ENCODE results near the gene INS.
A peak's percentile ranks its signal among the peaks of the same experiment; 100 is the strongest.

The INS gene

DNA sequence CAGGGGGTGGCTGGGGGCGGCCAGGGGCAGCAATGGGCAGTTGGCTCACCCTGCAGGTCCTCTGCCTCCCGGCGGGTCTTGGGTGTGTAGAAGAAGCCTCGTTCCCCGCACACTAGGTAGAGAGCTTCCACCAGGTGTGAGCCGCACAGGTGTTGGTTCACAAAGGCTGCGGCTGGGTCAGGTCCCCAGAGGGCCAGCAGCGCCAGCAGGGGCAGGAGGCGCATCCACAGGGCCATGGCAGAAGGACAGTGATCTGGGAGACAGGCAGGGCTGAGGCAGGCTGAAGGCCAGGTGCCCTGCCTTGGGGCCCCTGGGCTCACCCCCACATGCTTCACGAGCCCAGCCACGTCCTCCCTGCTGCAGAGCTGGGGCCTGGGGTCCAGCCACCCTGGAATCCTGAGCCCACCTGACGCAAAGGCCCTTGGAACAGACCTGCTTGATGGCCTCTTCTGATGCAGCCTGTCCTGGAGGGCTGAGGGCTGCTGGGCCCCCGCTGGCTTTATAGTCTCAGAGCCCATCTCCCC, at the start of gene INS:
TSS of gene INS (minus strand) at position 474 of the 524 bp plus-strand sequence. CDS start at position 236, 238 bp downstream.
- no peak for DNase-seq

DNA sequence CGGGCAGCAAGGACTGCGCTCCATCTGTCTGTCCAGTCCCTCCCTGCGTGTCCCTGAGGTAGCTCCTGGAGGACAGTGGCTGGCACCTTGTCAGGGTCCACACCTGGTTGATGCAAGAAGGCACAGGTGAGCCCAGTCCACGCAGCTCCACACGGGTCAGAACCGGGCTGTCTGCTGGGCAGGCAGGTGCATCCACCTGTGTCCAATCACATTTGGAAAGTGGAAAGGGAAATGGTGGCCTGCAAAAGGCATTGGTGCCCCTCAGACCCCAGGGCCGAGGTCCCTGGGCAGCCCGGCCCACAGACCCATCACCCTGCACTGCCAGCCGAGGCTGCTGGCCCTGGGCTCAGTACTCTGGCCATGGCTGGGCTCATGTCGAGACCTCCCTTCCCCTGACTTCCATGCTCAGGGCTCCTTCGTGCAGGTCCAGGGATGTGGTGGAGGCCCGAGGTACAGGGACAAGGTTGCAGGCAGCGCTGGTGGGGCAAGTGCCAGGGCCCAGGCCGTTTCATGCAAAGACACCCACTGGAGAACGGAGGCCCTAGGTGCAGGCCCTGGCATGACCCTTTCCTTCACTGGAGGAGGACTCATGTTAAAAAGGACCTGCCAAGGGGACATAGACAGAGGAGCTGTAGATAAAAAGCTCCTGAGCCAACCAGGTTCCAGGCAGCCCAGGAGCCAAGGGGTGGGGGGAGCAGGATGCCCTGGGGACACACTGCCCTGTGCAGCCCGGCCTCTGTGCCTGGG, 49.5 kb upstream of the INS start:
- DNase-seq: peak; percentile 13

DNA sequence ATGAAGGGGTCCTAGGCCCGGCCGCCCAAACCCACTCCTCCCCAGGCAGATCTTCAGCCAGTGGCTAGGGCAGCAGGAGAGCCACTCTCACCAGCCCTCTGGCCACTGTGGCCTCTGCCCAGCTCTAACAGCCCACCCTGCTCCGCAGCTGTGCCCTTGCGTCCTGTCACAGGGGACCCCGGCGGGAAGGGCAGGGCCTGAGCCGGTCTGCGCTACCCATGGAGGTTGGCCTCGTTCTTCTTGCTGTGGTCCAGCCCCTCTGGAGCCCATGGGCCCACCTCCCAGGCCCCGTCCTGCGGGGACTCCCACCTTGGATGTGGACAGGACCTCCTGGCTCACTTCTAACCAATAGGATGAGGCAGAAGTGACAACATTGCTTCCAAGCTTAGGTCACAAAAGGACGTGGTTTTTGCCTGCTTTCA, 48.9 kb upstream of the INS start:
- peak; percentile 11 for DNase-seq

DNA sequence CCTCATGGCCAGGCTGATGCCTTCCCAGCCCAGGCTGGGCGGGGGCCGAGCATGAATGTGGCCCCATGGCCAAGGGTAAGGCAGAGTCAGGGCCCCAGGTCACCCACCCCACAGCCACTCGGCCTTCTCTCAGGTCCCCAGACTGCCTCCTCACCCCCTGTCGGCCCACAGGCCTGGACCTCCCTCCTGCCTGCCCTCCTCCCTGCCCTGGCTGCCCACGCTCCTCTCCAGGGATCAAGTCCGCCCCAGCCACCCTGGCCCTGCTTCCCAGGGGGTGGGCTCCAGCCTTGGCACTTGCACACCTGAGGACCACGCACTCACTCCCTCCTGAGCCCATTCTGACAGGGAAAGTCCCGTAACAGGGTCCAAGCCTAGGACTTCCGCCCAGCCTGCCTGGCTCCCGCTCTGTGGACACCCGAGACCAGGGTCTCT, 48.4 kb upstream of the INS start:
- DNase-seq: peak; percentile 16

DNA sequence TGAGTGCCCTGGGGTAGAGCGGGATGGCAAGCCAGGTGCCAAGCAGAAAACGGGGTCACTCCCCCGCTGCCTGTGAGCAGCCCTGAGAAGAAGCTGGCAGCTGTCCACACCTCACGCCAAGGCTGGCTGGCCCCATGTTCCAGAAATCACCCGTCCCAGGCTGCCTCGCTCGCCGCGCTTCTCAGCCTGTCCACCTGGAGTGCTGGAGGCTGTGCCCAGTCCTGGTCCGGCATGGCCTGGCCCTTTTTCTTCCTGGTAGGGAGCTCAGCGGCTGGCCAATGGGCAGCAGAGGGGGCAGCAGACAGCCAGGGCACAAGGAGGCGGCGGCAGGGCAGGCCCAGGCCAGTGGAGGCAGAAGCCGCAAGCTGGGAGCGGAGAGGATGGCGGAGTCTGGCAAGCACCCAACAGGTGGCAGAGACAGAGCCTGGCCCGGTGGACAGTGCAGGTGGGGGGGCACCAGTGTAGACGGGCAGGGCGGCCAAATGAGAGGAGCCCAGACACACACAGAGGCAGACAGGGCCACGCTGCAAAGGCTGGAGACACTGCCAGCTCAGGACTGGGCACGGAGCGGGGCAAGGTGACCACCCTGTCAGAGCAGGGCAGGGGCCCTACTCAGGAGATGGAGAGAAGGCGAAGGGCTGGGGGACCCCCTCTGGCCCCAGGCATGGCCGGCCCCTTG, 47.8 kb upstream of the INS start:
- DNase-seq: no peak

DNA sequence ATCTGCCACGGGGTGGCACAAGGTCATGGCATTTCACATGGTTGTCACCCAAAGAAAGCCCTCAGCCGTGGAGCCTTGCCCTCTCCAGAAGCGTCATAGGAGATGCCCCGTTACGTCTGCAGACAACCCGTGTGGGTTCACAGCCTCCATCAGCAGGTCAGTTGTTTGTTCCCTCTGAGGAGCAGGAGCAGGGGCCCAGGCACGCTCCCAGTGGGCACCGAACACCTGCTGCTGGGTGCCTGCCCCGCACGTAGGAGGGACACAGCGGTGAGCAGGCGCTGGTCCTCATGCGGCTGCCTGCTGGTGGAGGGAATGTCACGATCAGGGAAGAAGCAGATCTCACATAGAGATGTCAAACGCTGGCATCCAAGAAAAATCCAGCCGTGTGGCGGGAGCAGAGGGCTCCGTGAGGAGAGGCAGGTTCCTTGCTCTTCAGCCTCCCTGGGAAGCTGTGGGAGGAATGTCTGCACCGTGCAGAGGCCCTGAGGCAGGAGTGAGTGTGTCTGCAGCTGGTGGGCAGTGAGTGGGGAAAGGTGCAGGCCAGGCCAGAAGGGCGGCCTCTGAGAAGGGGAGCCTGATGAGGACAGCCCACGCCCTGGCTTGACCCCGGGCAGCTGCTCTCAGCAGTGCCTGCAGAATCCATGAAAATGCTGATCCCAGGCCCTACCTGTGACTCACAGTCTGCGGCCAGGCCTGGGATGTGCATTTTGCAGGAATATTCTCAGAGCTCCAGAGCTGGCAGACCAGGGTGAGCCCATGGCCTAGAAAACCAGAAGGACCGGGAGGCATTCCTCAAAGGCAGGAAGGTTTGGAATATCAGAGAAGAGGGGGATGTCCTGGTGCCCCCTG, 47.0 kb upstream of the INS start:
- DNase-seq: peak; percentile 12

DNA sequence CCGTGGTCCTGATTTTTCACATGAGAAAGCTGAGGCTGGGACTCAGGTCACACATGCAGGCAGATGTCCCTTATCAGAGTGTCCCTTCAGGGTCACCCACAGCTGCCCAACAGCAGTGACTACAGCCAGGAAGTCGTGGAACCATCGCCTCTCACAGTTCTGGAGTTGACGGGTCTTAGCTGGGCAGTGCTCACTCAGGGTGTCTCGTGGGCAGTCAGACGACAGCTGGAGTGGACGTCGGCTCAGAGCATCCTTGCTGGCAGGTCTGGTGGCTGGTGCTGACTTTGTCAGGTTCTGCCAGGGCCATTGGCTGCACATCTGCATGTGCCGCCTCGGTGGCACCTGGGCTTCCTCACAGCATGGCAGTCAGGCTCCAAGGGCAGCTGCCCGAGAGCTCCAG, 46.2 kb upstream of the INS start:
- peak; percentile 14 for DNase-seq

DNA sequence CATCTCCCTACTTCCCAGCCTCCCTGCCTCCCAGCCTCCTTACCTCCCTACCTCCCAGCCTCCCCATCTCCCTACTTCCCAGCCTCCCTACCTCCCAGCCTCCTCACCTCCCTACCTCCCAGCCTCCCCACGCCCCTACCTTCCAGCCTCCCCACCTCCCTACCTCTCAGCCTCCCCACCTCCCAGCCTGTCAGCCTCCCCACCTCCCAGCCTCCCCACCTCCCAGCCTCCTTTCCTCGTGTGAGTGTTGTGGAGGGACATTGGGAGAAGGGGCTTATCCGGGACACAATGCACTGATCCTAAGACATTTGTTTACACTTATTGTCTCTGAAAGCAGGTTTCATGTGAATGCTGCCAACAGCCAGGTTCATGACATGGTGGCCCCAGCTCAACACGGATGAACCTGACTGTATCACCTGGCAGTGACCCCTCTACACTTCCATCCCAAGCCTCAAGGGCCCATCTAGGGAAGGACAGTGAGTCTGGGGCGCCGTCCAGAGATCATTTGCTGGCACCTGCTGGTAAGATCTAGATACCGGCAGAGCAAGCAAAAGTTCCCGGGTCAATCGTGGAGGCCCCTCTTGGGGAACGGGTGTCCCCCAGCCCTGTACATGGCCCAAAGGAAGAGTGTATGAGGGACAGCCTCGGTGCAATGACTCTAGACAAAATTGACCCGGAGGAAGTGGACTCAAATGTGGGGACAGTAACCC, 45.1 kb upstream of the INS start:
- no peak for DNase-seq

DNA sequence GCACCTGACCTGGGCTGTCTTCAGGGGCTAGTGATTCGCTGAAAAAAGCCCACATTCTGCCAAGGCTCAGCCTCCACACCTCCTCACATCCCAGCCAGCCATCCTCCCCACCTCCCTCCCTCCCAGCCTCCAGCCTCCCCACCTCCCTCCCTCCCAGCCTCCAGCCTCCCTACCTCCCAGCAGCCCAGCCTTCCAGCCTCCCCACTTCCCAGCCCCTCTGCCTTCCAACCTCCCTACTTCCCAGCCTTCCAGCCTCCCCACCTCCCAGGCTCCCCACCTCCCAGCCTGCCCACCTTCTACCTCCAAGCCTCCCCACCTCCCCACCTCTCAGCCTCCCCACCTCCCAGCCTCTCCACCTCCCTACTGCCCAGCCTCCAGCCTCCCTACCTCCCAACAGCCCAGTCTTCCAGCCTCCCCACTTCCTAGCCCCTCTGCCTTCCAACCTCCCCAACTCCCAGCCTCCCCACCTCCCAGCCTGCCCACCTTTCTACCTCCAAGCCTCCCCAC, 44.3 kb upstream of the INS start:
- DNase-seq: peak; percentile 8

DNA sequence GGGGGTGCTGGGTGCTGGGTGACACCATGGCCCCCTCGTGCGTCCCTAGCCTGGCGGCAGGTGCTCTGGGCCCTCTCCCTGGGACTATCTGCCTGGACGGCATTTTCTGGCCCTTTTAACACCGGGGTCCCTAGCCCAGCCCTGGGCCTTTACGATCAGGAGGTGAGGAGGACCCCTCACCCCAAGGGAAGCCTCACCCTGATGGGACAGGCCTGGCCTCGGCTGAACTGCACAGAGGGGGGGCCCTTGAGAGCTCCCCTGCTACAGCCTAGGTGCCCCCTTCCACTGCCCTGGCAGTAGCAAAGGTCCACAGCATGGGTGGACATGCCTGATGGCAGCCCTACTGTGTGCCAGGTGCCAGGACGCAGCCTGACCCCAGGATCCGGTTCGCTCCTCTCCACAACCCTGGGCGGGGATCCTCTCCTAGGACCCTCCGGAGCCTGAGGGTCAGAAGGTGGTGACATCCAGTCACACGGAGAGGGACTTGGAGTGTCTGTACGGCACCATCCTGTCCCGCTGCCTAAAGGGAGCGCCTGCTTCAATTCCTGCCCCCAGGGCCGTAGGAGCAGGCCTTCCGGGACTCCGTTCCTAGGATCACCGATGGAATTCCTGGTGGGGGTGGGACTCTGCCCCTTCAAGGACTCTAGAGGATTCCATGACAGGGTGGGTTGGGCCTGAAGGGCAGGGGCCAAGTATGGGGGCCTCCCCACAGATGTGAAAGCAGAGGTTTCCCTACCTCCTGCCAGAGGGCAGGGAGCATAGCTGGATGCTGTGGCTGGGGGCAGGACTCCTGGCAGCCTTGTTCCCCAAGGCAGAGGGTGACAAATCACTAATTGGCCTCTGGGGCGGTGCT, 43.6 kb upstream of the INS start:
- peak; percentile 13 for DNase-seq

DNA sequence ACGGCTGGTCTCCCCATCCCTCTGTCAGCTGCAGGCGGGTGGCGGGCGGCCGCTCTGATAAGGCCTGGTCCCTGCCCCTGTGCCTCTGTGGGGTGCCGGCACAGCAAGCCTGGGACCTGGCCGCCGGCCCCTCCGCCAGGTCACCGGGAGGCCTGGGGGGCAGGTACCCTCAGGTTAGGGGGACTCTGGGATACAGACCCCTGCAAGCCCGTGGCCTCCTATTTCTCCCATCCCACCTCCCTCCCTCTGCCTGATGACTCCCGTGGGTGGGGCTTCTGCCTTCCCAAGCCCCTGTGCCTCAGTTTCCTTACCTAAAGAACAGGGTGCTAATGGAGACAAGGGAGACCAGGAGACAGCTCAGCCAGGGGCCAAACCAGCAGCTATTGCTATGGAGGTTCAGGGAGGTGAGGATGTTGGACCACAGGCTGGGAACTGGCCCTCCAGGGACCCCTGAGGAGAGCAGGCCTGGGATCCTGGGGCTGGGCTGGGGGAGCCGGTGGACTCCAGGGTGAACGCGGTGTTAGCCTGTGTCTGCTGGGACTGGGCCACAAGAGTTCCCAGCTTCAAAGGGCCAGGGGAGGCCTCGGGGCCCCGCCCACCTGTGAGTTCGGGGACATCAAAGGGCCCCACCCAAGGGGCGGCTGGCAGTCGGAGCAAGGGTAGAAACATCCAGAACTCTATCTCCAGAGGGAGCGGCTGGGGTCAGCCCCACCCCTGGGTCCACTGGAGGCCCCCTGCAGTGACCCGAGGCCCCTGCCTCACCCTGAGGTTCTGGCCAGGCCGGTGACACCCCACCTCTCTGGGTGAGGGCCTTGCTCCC, 42.6 kb upstream of the INS start:
- DNase-seq: peak; percentile 12

DNA sequence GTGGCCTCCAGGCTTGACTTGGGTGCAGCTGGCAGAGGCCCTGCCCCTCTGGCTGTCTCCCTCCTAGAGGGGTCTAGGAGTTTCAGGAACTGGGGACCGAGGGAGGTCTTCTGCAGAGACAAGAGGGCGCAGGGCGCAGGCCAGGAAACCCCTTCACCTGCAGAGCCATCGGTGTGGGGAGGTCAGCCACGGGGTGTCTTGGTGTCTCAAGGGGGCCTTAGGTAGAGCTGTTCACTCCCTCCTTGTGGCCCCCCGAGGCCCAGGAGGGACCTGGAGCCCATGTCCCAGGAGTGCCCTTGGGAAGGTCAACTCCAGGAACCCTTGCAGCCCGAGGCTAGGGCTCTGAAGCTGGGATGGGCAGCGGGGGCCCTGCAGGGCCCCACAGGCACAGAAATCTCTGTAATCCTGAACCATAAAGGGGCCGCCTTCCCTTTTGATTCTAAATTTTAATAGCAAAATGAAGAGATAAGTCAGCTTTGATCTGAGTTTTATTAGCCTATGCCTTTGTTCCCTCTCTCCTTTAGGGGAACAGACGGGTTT, 42.0 kb upstream of the INS start:
- peak; percentile 2 for DNase-seq

DNA sequence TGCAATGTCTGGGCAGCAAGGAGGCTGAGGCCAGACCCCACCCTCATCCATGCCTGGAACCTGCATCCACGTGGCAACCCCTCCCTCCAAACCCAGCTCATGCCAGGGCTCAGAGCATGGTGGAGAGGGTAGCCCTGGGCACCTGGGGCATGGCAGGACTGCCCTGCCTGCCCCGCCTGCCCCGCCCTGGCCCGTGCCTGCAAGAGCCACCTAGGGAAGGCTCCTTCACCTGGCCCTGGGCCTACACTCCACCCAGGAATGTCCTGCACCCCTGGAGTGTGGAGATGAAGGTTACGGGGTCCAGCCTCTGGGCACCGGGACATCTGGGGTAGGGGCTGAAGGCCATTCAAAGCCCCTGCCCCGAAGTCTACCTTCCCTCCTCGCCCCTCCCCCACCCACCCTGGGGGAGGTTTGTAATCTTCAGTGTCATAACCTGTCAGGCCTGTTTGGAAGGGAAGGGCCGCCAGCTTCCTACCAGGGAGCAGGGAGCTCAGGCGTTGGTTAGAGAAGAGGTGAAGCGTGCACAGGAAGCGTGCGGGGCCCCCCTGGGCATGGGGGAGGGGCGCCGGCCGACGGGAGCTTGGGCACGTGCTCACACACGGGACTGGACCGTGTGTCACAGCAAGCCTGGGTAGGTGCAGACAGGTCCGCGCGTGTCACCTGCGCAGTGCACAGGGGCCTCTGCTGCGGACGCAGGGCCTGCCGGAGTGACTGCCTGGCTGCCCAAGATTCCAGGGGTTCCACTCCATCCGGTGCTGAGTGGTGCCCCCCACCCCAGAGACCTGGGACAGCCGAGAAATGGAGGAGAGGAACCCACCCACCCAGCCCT, 41.3 kb upstream of the INS start:
- peak; percentile 10 for DNase-seq

DNA sequence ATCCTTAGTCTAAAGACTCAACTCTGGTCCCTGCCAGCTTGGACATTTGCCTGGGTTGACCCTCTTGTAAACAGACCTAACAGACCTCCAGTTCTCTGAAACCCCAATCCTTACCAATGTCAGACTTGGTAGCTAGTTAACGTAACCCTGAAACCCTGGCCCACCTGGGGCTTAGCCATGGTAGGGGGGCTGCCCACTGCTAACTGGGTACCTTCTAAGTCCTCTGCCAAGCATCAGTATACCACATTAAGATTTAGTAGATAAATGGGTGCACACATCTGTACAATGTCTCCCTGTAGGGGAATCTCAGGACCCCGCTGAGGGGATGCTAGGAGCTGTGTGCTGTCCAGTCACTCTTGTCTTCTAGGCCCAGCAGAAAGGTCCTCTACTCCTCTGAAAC, 40.5 kb upstream of the INS start:
- no peak for DNase-seq

DNA sequence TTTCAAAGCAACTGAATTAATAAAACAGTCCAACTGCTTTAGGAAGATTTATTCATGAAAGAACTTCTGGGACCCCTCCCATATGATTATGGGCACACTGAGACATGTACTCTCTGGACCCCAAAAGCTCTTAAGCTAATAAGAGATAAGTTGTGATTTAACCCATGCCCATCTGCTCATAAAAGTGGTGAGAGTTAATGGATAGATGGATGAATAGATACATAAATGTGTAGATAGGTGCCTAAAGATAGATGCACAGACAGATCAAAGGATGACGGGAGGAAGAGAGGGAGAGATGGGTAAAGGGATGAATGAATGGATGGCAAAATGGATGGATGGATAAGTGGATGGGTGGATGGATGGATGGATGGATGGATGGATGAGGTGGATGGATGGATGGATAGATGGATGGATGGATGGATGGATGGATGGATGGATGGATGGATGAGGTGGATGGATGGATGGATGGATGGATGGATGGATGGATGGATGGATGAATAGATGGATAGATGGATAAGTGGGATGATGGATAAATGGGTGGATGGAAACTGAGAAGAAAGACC, 40.0 kb upstream of the INS start:
- DNase-seq: no peak

DNA sequence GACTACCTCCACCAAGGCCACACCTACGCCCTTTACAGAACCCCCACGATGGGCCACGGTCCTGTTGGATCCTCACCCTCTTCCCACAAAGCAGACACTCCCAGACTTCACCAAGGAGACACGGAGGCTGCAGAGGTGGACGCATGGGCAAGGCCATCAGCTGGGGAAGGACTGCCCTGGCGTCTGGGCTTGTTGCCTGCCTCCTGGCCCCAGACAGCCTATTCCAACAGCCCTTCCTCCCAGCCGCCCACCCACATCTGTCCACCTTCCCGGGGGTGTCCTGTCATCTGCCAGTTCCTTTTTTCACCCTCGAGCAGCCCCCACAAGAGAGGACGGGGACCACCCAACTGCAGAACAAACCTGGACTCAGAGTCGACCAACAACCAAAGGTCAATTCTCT, 39.5 kb upstream of the INS start:
- no peak for DNase-seq

DNA sequence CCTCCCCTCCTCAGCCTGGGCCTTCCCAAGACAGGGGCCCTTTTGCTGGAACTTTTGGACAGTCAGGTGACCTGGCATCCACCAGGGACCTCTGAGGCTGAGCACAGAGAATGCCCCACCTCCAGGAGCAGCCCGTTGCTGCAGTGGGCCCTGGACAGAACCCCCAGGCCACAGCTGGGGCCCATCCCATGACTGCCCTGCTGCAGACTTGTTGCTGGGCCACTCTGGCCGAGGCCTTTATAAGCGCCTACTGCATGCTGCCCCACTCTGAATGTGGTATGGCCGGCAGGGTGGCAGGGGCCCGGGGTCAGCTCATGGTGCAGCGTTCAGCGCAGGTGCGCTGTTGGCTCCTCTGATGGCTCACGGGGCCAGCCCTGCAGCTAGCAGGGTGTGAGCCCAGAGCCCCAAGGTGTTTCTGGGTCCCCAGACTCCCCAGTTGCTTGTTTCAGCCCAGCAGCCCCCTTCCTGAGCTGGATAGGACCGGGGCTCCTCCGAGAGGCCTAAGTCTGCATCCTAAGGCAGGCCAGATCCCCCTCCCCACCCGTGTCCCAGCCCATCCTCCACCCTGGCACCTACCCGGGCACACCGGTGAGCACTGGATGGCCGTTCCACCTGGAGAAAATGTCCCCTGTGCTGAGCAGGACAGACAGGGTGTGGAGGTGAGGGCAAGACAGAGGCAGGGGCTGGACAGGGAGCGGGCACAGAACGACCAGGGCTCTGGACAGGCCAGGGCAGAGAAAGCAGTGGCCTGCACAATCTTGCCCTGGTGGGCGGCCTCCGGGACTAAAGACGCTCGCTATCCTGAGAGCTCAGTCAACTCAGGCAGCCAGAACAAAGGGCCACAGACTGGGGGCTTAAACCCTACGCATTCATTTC, 38.7 kb upstream of the INS start:
- DNase-seq: no peak
